SK-N-MC (cell line): ENCODE measurements around the gene SLC12A5.

ENCODE experiments used
- EZH2 ChIP-seq: fragments of 200-600 bp; sonication (generic); IDR thresholded peaks from one replicate; pipeline ENCODE4 v1.6.1; 2017; ENCODE audit warnings: antibody characterized with exemption
- POLR2AphosphoS5 ChIP-seq: IDR thresholded peaks from 2 replicates; pipeline ENCODE4 v1.6.1; 2012; ENCODE audit warnings: mild to moderate bottlenecking, low read depth, low read length, borderline replicate concordance

DNA sequence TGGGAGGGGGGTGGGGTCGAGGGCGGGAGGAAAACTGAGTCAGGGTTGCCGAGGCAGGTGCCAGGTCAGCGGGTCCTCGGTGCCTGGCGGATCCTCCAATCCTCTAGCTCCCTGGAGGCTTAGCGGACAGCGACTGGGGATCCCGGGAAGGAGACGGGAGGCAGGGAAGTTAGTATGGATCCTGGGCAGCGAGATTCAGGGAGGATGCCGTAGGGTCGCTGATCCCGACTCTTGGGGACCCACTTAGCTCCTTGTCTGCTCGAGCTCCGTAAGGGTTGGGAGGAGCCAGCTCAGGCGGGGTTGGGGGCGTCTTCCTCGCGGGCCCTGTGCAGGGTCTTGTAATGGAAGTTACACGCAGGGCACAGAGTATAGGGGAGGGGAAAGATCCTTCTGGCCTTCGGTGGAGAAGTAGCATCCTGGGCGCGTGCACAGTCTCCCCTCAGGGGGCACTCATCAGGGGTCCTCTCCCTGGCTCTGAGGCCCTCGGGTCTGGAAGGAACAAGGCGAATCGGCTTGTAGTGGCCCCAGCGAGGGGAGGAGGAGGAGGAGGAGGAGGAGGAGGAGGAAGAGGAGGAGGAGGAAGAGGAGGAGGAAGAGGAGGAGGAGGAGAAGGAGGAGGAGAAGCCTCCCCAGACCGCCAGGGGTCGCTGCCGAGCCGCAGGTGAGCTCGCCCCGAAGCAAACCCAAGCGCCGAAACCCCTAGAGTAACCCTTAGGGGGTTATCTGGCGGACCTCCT lies 6.4 kb upstream of the SLC12A5 start:
- TF ChIP-seq EZH2 (no peak), POLR2AphosphoS5 (no peak)
